GOT3 (cell line): Measurements from ENCODE around the gene RPGRIP1L.
A peak's percentile ranks its signal among the peaks of the same experiment; 100 is the strongest.

ENCODE experiments used
- DNase-seq: peaks from one replicate; lab custom pipeline; 2025; ENCODE audit warnings: mixed read lengths; lab: John Stamatoyannopoulos, UW

Gene RPGRIP1L

GRCh38 chr16:53703590-53704444 lies at the start of gene RPGRIP1L, which contains the start of gene FTO:
Gene RPGRIP1L (minus strand): TSS chr16:53703859. CDS start chr16:53700723, 3,136 bp downstream.
Gene FTO (plus strand): TSS chr16:53704156.
- peak; percentile 97 for DNase-seq

GRCh38 chr16:53753431-53753830 lies 49.8 kb upstream of the RPGRIP1L start:
- no peak for DNase-seq

GRCh38 chr16:53752560-53752959 lies 48.9 kb upstream of the RPGRIP1L start:
- DNase-seq, result no peak

GRCh38 chr16:53745753-53746266 lies 42.2 kb upstream of the RPGRIP1L start:
- DNase-seq, result no peak

GRCh38 chr16:53745086-53745485 lies 41.4 kb upstream of the RPGRIP1L start:
- no peak for DNase-seq

- no peak for DNase-seq
These were observed 40.8 kb upstream of the RPGRIP1L start for GRCh38 chr16:53744449-53744848.

- no peak for DNase-seq
These were observed 39.5 kb upstream of the RPGRIP1L start for GRCh38 chr16:53743149-53743566.

- no peak for DNase-seq
These were observed 37.9 kb upstream of the RPGRIP1L start for GRCh38 chr16:53741546-53741945.

GRCh38 chr16:53740933-53741531 lies 37.4 kb upstream of the RPGRIP1L start:
- no peak for DNase-seq

- no peak for DNase-seq
These were observed 36.8 kb upstream of the RPGRIP1L start for GRCh38 chr16:53740476-53740875.

- DNase-seq, result no peak
These were observed 33.9 kb upstream of the RPGRIP1L start for GRCh38 chr16:53737552-53737951.

- DNase-seq, result no peak
These were observed 32.6 kb upstream of the RPGRIP1L start for GRCh38 chr16:53736297-53736696.

- no peak for DNase-seq
These were observed 31.2 kb upstream of the RPGRIP1L start for GRCh38 chr16:53734908-53735307.

- no peak for DNase-seq
These were observed 28.8 kb upstream of the RPGRIP1L start for GRCh38 chr16:53732296-53732929.

- no peak for DNase-seq
These were observed 27.0 kb upstream of the RPGRIP1L start for GRCh38 chr16:53730693-53731092.

- no peak for DNase-seq
These were observed 23.0 kb upstream of the RPGRIP1L start for GRCh38 chr16:53726625-53727024.

- no peak for DNase-seq
These were observed 17.4 kb upstream of the RPGRIP1L start for GRCh38 chr16:53721017-53721416.

- DNase-seq, result no peak
These were observed 13.9 kb upstream of the RPGRIP1L start for GRCh38 chr16:53717577-53717976.

- DNase-seq, result no peak
These were observed 11.3 kb upstream of the RPGRIP1L start for GRCh38 chr16:53715023-53715384.

GRCh38 chr16:53714205-53715022 lies 10.8 kb upstream of the RPGRIP1L start:
- no peak for DNase-seq

- DNase-seq, result no peak
These were observed 9.9 kb upstream of the RPGRIP1L start for GRCh38 chr16:53713403-53714204.
